ENCODE results near the gene KIAA1671.

GRCh38 chr22:25167082-25167481 lies 214.6 kb downstream of the KIAA1671 start:
- TF ChIP-seq CTCF (conservative IDR thresholded peaks at IDR 0.05; ENCODE audit: low read length) (no peak), EZH2phosphoT487 (IDR thresholded peaks at IDR 0.05; ENCODE audit: borderline replicate concordance) (no peak)

Measured in Loucy (cell line).